Peyer's patch (tissue), 4 donors: ENCODE results near the gene TTYH2. TPM values are rescaled to one million over a fixed set of nuclear protein-coding genes. Genes with fewer than 3 reads are reported as not detected.
"Not testable (repeated sequence)": the region's sequence is repeated elsewhere in the genome, so short reads cannot be mapped to it uniquely, and the experiment has no call there.

Experiments
- DNase-seq, 3 donors: peaks; one replicate each; pipeline ENCODE4 v3.0.0-alpha.2; 2017 to 2019
- H3K27ac ChIP-seq, 4 donors: fragments of 200-600 bp; sonication (generic); one replicate each; pipeline ENCODE4 v1.5.1; 2016 to 2019
- H3K27me3 ChIP-seq, 2 donors: fragments of 200-600 bp; sonication (generic); one replicate each; pipeline ENCODE4 v1.5.1; 2019
- H3K36me3 ChIP-seq, 3 donors: fragments of 200-600 bp; sonication (generic); one replicate each; pipeline ENCODE4 v1.5.1; 2016 to 2019
- H3K4me1 ChIP-seq, 4 donors: fragments of 200-600 bp; sonication (generic); one replicate each; pipeline ENCODE4 v1.5.1; 2016 to 2019
- H3K4me3 ChIP-seq, 4 donors: fragments of 200-600 bp; sonication (generic); 1 replicate in 3 of 4; 2 replicates in 1 of 4; pipeline ENCODE4 v1.5.1; 2016 to 2019; ENCODE audit warnings: mild to moderate bottlenecking in 1 of 4
- H3K9me3 ChIP-seq, 4 donors: fragments of 200-600 bp; sonication (generic); one replicate each; pipeline ENCODE4 v1.5.1; 2016 to 2019; ENCODE audit warnings: mild to moderate bottlenecking in 1 of 4
- CTCF ChIP-seq, 6 experiments: fragments of 450-650 bp in 4 of 6; fragments of 200-600 bp in 2 of 6; sonication (generic) in 1 of 6; IDR thresholded peaks; one replicate each; pipeline ENCODE4 v1.5.1; 2017 to 2019; ENCODE audit warnings: antibody characterized with exemption in 6 of 6, mild to moderate bottlenecking in 3 of 6, moderate library complexity in 1 of 6
- POLR2A ChIP-seq, 2 donors: fragments of 450-650 bp; IDR thresholded peaks; one replicate each; pipeline ENCODE4 v1.5.1; 2017; ENCODE audit warnings: antibody characterized with exemption in 2 of 2, mild to moderate bottlenecking in 2 of 2, moderate library complexity in 2 of 2
- total RNA-seq, 4 donors: library from RNA; depleted of rRNA; stranded (reverse); fragments of >200 nt; gene quantifications; one replicate each; pipeline ENCODE4 v1.1.0, GENCODE V29; 2016

TTYH2 gene
- total RNA-seq, 4 donors from 2014 or later = 1.2 to 24.8 (median 3.1) TPM

DNA sequence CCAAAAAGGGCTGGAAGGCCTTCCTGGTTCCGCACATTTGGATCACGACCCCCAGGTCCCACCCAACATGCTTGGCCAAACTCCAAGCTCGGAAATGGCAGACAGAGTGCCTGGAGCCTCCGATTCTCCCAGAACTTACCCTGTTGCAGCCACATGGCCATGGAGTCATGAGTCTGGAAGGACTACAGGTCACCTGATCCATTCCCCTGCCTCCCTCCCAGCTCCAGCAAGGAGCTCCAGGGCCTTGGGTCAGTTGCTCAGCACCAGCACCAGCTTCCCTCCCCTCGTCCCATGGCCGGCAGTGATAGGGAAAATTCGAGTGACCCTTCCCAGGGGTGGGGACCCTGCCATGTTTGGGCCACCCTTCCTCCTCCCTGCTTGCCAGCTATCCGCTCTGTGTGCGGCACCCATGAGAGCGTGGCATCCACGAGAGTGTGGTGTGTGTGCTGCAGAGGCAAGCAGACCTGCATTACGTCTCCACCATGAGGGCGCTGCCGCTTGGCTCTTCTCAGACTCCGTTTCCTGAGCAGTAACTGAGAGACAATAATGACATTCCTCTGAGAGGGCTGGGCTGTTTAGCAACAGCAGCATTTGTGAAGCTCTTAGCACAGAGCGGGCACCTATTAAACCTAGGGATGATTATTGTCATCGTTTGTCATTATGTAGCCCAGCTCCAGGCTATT is 31.2 kb upstream of the TTYH2 start:
- peak in 1 of 3 donors; percentile 37 for DNase-seq
- Histone ChIP-seq H3K27me3 (no peaks in the 10 kb centered on the region), H3K4me1 (no peaks in the 10 kb centered on the region), H3K4me3 (no peak overlapping the region), H3K36me3 (no peaks in the 10 kb centered on the region), H3K9me3 (no peaks in the 10 kb centered on the region), H3K27ac (no peak overlapping the region)
- TF ChIP-seq CTCF (IDR thresholded peaks at IDR 0.05) = no peak
- no peak for TF ChIP-seq POLR2A (IDR thresholded peaks at IDR 0.05)

DNA sequence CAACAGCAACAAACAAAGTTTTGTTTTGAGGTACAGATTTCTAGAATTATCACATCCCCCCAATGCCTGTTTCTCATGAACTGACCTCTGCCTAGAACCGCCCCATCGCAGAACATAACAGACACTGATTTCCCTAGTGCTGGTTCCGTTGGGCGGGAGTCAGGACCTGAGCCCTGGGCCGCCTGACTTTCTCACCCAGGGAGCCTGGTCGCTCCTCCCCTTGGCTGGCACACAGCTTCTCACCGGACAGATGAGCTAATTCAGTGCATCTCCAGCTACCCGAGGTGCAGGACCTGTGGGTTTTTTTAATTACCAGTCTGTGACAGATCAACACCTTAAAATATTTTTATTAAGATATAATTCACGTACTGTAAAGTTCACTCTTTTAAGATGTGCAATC is 30.0 kb upstream of the TTYH2 start:
- DNase-seq = peak in 1 of 3 donors; percentile 15
- H3K36me3 ChIP-seq = no peaks in the 10 kb centered on the region
- TF ChIP-seq CTCF (IDR thresholded peaks at IDR 0.05) (no peak), POLR2A (IDR thresholded peaks at IDR 0.05) (no peak)
- no peaks in the 10 kb centered on the region for H3K4me1 ChIP-seq
- no peak overlapping the region for H3K27ac ChIP-seq
- H3K4me3 ChIP-seq = no peak overlapping the region
- H3K9me3 ChIP-seq = no peaks in the 10 kb centered on the region
- H3K27me3 ChIP-seq = no peaks in the 10 kb centered on the region

- Histone ChIP-seq H3K4me3 (no peak overlapping the region), H3K9me3 (no peaks in the 10 kb centered on the region), H3K27ac (no peak overlapping the region), H3K27me3 (no peaks in the 10 kb centered on the region), H3K4me1 (no peaks in the 10 kb centered on the region), H3K36me3 (no peaks in the 10 kb centered on the region)
- TF ChIP-seq POLR2A (IDR thresholded peaks at IDR 0.05) = no peak
- TF ChIP-seq CTCF (IDR thresholded peaks at IDR 0.05) = no peak
- peak in 1 of 3 donors; percentile 14 for DNase-seq
Observed at GRCh38 chr17:74185571-74186185, 27.7 kb upstream of the TTYH2 start.

DNA sequence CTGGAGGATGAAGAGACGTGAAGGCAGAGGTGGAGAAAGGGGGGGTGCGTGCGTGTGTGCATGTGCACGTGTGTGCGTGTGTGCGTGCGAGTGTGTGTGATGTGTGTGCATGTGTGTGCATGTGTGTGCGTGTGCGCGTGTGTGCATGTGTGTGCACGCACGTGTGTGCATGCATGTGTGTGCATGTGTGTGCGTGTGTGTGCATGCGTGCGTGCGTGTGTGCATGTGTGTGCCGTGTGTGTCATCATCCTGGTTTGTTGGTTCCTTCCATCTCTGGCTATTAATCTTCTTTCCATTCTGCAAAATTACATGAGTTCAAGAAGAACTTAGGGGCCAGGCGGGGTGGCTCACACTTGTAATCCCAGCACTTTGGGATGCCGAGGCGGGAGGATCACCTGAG is 26.9 kb upstream of the TTYH2 start:
- no peak for TF ChIP-seq CTCF (IDR thresholded peaks at IDR 0.05)
- TF ChIP-seq POLR2A (IDR thresholded peaks at IDR 0.05) = no peak
- no peaks in the 10 kb centered on the region for H3K4me1 ChIP-seq
- H3K27ac ChIP-seq = no peak overlapping the region
- no peaks in the 10 kb centered on the region for H3K27me3 ChIP-seq
- DNase-seq = peak in 1 of 3 donors; percentile 30
- H3K36me3 ChIP-seq = no peaks in the 10 kb centered on the region
- H3K9me3 ChIP-seq = no peaks in the 10 kb centered on the region
- H3K4me3 ChIP-seq = no peak overlapping the region

GRCh38 chr17:74187761-74188160 is 25.6 kb upstream of the TTYH2 start:
- Histone ChIP-seq H3K36me3 (no peaks in the 10 kb centered on the region), H3K9me3 (no peaks in the 10 kb centered on the region), H3K4me3 (no peak overlapping the region), H3K27ac (no peak overlapping the region), H3K4me1 (peaks cover 0 to 8% (median 0%) of the 10 kb centered on the region in 4 donors), H3K27me3 (no peaks in the 10 kb centered on the region)
- no peak for DNase-seq
- TF ChIP-seq CTCF (IDR thresholded peaks at IDR 0.05) = no peak
- TF ChIP-seq POLR2A (IDR thresholded peaks at IDR 0.05) = no peak

DNA sequence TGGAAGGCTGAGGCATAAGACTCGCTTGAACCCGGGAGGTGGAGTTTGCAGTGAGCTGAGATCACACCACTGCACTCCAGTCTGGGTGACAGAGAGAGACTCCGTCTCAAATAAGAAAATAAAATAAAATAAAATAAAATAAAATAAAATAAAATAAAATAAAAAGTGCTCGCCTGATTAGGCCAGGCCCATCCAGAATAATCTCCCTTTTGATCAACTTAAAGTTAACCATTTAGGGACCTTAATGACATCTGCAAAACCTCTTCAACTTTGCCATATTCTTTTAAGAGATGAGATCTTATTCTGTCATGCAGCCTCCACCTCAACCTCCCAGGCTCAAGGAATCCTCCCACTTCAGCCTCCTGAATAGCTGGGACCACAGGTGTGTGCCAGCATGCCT is 24.7 kb upstream of the TTYH2 start:
- not testable (repeated sequence) for H3K9me3 ChIP-seq, H3K36me3 ChIP-seq, H3K27ac ChIP-seq, H3K4me3 ChIP-seq, H3K27me3 ChIP-seq, DNase-seq
- peaks cover 0 to 15% (median 2%) of the 10 kb centered on the region in 4 donors for H3K4me1 ChIP-seq
